ENCODE measurements around the gene ARHGAP18. TPM values are rescaled to one million over a fixed set of nuclear protein-coding genes. Genes with fewer than 3 reads are reported as not detected.

The ARHGAP18 gene
- total RNA-seq, 1 experiment from 2014 or later = 2.4 TPM

DNA sequence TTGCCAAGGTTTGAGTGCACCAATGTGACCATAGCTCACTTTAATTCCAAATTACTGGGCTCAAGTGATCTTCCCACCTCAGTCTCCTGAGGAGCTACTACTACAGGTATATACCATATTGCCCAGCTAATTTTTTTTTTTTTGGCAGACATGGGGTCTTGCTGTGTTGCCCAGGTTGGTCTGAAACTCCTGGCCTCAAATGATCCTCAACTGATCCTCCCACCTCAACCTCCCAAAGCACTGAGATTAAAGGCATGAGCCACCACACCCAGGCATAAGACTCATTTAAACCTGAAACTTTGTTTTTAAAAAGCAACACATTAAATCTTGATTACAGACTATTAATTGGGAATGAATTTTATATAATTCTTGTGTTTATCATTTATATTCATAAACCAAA, 67.7 kb downstream of the ARHGAP18 start:
- no peak for DNase-seq
- no peak overlapping the region for H3K4me2 ChIP-seq (ENCODE audit: insufficient read depth, insufficient read length, low read length)
- no peak overlapping the region for H4K91ac ChIP-seq (ENCODE audit: insufficient read length, low read depth, low read length)
- no peaks in the 10 kb centered on the region for H3K79me2 ChIP-seq (ENCODE audit: insufficient read depth, low read length)
- H2BK15ac ChIP-seq (ENCODE audit: low read depth, low read length) = no peak overlapping the region
- no peak overlapping the region for H3K56ac ChIP-seq (ENCODE audit: insufficient read length, low read depth, low read length)
- no peak overlapping the region for H3T11ph ChIP-seq (ENCODE audit: low read length)
- H3K79me1 ChIP-seq (ENCODE audit: insufficient read depth, low read depth, low read length, poor library complexity, severe bottlenecking) = no peaks in the 10 kb centered on the region
- H3K18ac ChIP-seq (ENCODE audit: insufficient read length, low read depth, low read length) = no peak overlapping the region
- no peak overlapping the region for H3K14ac ChIP-seq (ENCODE audit: insufficient read depth, low read length)
- no peak overlapping the region for H3K23ac ChIP-seq (ENCODE audit: insufficient read length, low read depth, low read length)
- H3K23me2 ChIP-seq (ENCODE audit: insufficient read length, low read depth, low read length, poor library complexity, severe bottlenecking) = no peaks in the 10 kb centered on the region
- no peak overlapping the region for H3K9ac ChIP-seq (ENCODE audit: extremely low read depth, insufficient read length, low read length)
- H4K20me1 ChIP-seq (ENCODE audit: control insufficient read depth, insufficient read depth, insufficient read length) = no peaks in the 10 kb centered on the region
- no peak overlapping the region for H3K27ac ChIP-seq (ENCODE audit: insufficient read length, low read depth, low read length)
- H3K4ac ChIP-seq (ENCODE audit: low read depth, low read length) = no peak overlapping the region
- Mint-ChIP-seq H3K9me3 (no peaks in the 10 kb centered on the region), H3K4me1 (peaks cover 18 to 33% of the 10 kb centered on the region in 2 experiments), H3K4me3 (no peak overlapping the region), H3K27ac (no peak overlapping the region), H3K36me3 (ENCODE audit: insufficient read depth in 1 of 3, low read depth in 3 of 3) (peaks cover 0 to under 1% (median 0%) of the 10 kb centered on the region in 3 experiments; a peak in 2 of 7 replicates), H3K27me3 (ENCODE audit: low read depth) (no peaks in the 10 kb centered on the region)
- no peak overlapping the region for H2BK20ac ChIP-seq (ENCODE audit: low read depth, low read length, poor library complexity, severe bottlenecking)
- no peak overlapping the region for H4K8ac ChIP-seq (replicated peaks; ENCODE audit: insufficient read length, low read depth, low read length)
- H3K4me1 ChIP-seq (ENCODE audit: insufficient read depth, low read length) = peaks cover 3% of the 10 kb centered on the region; the same call in 1 of the 2 replicates
- no peaks in the 10 kb centered on the region for H3K9me3 ChIP-seq (ENCODE audit: control insufficient read depth, low read depth, low read length)
- H2BK5ac ChIP-seq (ENCODE audit: insufficient read length, low read length) = no peak overlapping the region
- H2AFZ ChIP-seq (ENCODE audit: low read length) = no peak overlapping the region
- no peak overlapping the region for H2BK120ac ChIP-seq (ENCODE audit: low read depth, low read length, poor library complexity, severe bottlenecking)
- H2AK5ac ChIP-seq (ENCODE audit: insufficient read length, low read length) = no peak overlapping the region
- TF ChIP-seq, protein P1, sequence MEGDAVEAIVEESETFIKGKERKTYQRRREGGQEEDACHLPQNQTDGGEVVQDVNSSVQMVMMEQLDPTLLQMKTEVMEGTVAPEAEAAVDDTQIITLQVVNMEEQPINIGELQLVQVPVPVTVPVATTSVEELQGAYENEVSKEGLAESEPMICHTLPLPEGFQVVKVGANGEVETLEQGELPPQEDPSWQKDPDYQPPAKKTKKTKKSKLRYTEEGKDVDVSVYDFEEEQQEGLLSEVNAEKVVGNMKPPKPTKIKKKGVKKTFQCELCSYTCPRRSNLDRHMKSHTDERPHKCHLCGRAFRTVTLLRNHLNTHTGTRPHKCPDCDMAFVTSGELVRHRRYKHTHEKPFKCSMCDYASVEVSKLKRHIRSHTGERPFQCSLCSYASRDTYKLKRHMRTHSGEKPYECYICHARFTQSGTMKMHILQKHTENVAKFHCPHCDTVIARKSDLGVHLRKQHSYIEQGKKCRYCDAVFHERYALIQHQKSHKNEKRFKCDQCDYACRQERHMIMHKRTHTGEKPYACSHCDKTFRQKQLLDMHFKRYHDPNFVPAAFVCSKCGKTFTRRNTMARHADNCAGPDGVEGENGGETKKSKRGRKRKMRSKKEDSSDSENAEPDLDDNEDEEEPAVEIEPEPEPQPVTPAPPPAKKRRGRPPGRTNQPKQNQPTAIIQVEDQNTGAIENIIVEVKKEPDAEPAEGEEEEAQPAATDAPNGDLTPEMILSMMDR (conservative IDR thresholded peaks at IDR 0.05) = no peak
- H4K5ac ChIP-seq (ENCODE audit: insufficient read length, low read depth, low read length) = no peak overlapping the region
- no peaks in the 10 kb centered on the region for H3K27me3 ChIP-seq (ENCODE audit: insufficient read depth, low read length)
- no peak overlapping the region for H2BK12ac ChIP-seq (ENCODE audit: insufficient read length, low read depth, low read length)
